Neural crest cell (in vitro differentiated cells): ENCODE measurements around the gene R3HDM4. TPM values are rescaled to one million over a fixed set of nuclear protein-coding genes. Genes with fewer than 3 reads are reported as not detected.

Source experiments
- DNase-seq: peaks from one replicate; pipeline ENCODE4 v3.0.0; 2021; ENCODE audit warnings: low read depth, mixed read lengths, low spot score
- H3K27ac Mint-ChIP-seq: one replicate; pipeline ENCODE4 v1.8.0; 2021; ENCODE audit warnings: mild to moderate bottlenecking, mixed read lengths; ENCODE audit not compliant: unreplicated experiment
- H3K27me3 Mint-ChIP-seq: 2 replicates; pipeline ENCODE4 v1.8.0; 2021; ENCODE audit warnings: low read depth, mild to moderate bottlenecking, mixed read lengths
- H3K36me3 Mint-ChIP-seq: 2 replicates; pipeline ENCODE4 v1.8.0; 2021; ENCODE audit warnings: low read depth, mild to moderate bottlenecking, mixed read lengths
- H3K4me1 Mint-ChIP-seq: 2 replicates; pipeline ENCODE4 v1.8.0; 2021; ENCODE audit warnings: mixed read lengths
- H3K4me3 Mint-ChIP-seq: one replicate; pipeline ENCODE4 v1.8.0; 2021; ENCODE audit warnings: mild to moderate bottlenecking, mixed read lengths
- H3K9me3 Mint-ChIP-seq: 2 replicates; pipeline ENCODE4 v1.8.0; 2021; ENCODE audit warnings: mixed read lengths
- total RNA-seq: library from RNA; stranded (reverse); gene quantifications from 2 replicates; pipeline ENCODE4 v1.2.1, GENCODE V29; 2021
- TF ChIP-seq, protein P1 (sequence below): fragments of 200-600 bp; sonication (generic); conservative IDR thresholded peaks from 2 replicates; pipeline ENCODE4 v1.5.0; 2021; ENCODE audit warnings: antibody characterized with exemption, mild to moderate bottlenecking

The R3HDM4 gene
- total RNA-seq, 1 donor from 2014 or later = 50.9 TPM

DNA sequence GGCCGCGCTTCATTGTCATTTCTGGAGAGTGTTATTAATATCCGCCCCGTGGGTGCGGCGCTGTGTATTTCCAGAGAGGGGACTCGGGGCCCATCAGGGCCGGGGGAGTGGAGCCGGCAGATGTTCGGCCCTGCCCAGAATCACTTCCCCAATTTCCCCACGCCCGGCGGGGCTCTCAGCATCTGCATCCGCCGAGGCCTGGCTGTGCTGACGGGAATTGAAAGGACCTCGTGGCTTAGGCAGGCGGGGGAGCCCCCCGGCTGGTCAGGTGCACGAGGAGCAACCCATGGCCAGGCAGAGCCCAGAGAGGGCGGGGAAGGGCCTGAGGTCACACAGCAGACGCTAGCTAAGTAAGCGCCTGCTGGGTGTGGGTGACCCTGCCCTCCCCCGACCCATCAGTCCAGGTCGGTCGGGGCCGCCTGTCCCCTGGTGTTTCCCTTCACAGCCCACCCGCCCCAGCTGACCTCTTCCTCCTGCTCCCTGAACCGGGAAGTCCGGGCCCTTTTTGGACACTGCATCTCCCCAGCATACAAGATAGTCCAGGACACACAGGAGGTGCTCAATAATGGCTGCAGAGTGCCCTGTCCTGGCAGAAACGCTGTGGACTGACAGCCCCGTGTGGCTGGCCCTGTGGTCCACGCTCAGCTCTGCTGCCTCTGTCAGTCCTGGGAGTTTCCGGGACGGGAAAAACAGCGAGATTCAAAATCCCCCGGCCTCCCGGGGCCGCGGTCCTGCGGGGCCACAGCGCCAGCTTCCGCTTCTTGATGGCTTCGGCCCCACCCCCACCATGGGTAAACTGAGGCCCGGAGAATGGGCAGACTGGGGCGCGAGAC is 34.9 kb upstream of the R3HDM4 start:
- Mint-ChIP-seq H3K27ac (no peak overlapping the region), H3K9me3 (no peaks in the 10 kb centered on the region), H3K4me1 (peaks cover 4% of the 10 kb centered on the region), H3K27me3 (peaks cover 31% of the 10 kb centered on the region), H3K4me3 (no peak overlapping the region), H3K36me3 (no peaks in the 10 kb centered on the region)
- no peak for DNase-seq
- TF ChIP-seq, protein P1, sequence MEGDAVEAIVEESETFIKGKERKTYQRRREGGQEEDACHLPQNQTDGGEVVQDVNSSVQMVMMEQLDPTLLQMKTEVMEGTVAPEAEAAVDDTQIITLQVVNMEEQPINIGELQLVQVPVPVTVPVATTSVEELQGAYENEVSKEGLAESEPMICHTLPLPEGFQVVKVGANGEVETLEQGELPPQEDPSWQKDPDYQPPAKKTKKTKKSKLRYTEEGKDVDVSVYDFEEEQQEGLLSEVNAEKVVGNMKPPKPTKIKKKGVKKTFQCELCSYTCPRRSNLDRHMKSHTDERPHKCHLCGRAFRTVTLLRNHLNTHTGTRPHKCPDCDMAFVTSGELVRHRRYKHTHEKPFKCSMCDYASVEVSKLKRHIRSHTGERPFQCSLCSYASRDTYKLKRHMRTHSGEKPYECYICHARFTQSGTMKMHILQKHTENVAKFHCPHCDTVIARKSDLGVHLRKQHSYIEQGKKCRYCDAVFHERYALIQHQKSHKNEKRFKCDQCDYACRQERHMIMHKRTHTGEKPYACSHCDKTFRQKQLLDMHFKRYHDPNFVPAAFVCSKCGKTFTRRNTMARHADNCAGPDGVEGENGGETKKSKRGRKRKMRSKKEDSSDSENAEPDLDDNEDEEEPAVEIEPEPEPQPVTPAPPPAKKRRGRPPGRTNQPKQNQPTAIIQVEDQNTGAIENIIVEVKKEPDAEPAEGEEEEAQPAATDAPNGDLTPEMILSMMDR = no peak

DNA sequence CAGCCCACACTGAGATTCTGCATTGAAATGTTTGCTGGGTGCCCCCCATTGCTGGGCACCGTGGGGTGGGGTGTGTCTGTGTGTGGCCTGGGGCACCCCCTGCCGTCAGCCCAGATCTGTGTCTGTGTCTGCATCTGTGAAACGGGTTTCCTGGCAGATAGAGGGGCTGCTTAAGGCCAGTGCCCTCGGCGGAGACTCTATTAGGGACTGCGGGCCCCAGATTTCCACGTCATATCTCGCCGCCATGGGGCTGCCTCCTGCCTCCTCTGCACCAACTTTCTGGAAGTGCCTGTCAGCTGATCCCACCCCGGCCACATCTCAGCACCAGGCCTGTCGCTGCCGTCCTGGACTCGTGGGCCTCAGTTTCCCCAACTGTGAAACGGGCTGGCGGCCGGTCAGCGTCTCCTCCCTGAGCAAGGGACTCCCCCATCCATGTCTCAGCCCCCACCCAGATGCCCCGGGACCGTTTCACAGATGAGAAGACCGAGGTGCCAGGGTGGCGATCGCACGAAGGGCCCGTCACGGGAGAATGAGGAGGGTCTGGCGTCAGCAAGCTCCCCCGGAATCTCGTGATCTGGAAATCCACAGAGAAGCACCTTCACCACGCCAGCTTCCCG is 34.2 kb upstream of the R3HDM4 start:
- Mint-ChIP-seq H3K36me3 (peaks cover 3% of the 10 kb centered on the region), H3K9me3 (no peaks in the 10 kb centered on the region), H3K27ac (no peak overlapping the region), H3K4me3 (no peak overlapping the region), H3K4me1 (peaks cover 4% of the 10 kb centered on the region), H3K27me3 (peaks cover 32% of the 10 kb centered on the region)
- DNase-seq = no peak
- TF ChIP-seq, protein P1 = no peak

DNA sequence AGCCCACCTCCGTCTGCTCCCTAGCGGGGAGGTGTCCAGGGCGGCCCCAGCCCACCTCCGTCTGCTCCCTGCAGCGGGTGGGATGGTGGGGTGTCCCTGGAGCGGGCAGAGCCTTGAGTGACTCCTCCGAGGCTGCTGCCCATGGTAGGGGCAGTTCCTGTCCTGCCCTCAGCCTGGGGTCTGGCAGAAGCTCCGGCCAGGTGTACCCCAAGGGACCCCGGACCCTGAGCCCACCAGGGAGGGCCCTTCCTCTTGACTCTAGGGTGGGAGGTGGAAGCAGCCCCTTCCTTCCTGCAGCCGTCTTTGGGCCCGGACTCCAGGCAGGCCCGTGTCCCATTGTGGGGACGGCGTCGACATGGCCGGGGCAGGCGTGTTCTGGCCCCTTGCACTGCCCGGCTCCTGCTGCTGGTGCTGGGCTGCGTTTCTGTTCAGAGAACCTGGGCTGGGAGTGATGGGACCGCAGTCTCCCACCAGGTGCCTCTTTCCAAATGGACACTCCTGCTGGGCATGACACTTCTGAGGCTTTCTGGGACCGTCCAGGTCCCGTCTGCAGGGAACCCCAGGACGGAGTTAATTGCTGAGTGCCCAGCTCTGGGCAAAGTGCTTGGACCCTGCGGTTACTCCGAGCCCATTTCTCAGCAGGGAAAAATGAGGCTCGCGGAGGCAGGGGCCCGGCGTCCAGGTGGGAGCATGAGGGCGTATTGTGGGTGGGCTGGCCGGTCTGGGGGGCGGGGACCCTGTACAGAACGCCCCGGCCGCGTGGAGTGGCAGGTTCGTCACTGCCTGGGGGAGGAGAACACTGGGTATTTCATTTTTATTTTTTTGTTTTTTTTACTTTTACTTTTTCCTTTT is 32.6 kb upstream of the R3HDM4 start:
- DNase-seq = no peak
- Mint-ChIP-seq H3K36me3 (peaks cover 7% of the 10 kb centered on the region), H3K9me3 (no peaks in the 10 kb centered on the region), H3K4me1 (peaks cover 7% of the 10 kb centered on the region), H3K4me3 (no peak overlapping the region), H3K27me3 (peaks cover 34% of the 10 kb centered on the region), H3K27ac (no peak overlapping the region)
- TF ChIP-seq, protein P1 = no peak

DNA sequence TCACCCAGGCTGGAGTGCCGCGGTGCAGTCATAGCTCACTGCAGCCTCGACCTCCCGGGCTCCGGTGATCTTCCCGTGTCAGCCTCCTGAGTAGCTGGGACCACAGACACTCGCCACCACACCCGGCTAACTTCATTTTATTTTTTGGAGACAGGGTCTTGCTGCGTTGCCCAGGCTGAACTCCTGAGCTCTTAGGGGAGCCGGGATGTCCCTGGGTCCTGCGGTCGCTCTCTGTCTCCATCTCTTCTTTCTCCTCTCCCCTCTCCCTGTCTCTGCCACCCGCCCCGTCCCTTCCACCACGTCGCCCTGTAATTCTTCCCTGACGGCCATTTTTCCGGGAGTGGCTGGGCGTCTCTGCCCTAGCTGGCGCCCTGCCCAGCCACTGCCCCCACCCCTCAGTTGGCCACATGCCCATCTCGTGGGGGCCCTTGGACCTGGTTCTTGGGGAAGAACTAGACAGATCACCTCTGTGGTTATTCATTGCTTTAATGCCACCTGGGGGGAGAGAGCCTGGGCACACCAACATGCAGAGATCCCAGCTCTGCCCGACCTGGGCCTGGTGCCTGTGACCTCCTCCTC is 31.7 kb upstream of the R3HDM4 start:
- peaks cover 13% of the 10 kb centered on the region for H3K36me3 Mint-ChIP-seq
- no peak overlapping the region for H3K4me3 Mint-ChIP-seq
- TF ChIP-seq, protein P1 = no peak
- H3K4me1 Mint-ChIP-seq = peaks cover 14% of the 10 kb centered on the region
- no peaks in the 10 kb centered on the region for H3K9me3 Mint-ChIP-seq
- no peak for DNase-seq
- H3K27ac Mint-ChIP-seq = no peak overlapping the region
- peaks cover 38% of the 10 kb centered on the region for H3K27me3 Mint-ChIP-seq

DNA sequence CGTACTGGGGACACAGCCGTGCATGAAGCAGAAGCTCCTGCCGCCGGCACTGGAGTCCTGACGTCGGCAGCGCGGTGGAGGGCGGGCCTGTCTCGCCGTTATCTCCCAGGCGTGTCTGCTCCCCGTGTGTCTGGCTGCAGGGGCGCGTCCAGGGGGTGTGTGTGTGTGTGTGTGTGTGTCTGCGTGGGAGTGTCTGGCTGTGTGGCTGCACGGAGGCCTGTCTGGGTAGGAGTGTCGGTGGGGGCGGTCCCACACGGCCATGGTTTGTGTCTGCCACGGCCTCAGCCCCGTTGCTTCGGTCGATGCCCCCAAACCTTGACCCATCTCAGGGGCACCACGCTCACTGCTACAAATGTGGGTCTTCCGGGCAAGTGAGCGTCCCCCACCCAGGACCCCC is 31.1 kb upstream of the R3HDM4 start:
- TF ChIP-seq, protein P1 = no peak
- Mint-ChIP-seq H3K27me3 (peaks cover 44% of the 10 kb centered on the region), H3K27ac (no peak overlapping the region), H3K4me3 (no peak overlapping the region), H3K36me3 (peaks cover 16% of the 10 kb centered on the region), H3K4me1 (peaks cover 19% of the 10 kb centered on the region), H3K9me3 (no peaks in the 10 kb centered on the region)
- DNase-seq = no peak
